Neural progenitor cell (in vitro differentiated cells): Measurements from ENCODE around the gene IL37. TPM values are rescaled to one million over a fixed set of nuclear protein-coding genes. Genes with fewer than 3 reads are reported as not detected.

Source experiments
- DNase-seq: peaks from one replicate; pipeline ENCODE4 v3.0.0-alpha.2; 2016; ENCODE audit warnings: low spot score
- H2AFZ ChIP-seq: fragments of 200-600 bp; sonication (generic); replicated peaks from 2 replicates; pipeline ENCODE4 v1.6.1; 2016; ENCODE audit warnings: antibody characterized with exemption
- H3F3A ChIP-seq: fragments of 200-600 bp; sonication (generic); 2 replicates; pipeline ENCODE4 v1.6.1; 2016; ENCODE audit warnings: antibody characterized with exemption, low read depth
- H3K27ac ChIP-seq: fragments of 200-600 bp; sonication (generic); 2 replicates; pipeline ENCODE4 v1.5.1; 2016; ENCODE audit warnings: mild to moderate bottlenecking
- H3K27me3 ChIP-seq: fragments of 200-600 bp; sonication (generic); 2 replicates; pipeline ENCODE4 v1.6.1; 2016; ENCODE audit warnings: mild to moderate bottlenecking, moderate library complexity
- H3K36me3 ChIP-seq: fragments of 200-600 bp; sonication (generic); 2 replicates; pipeline ENCODE4 v1.5.1; 2016
- H3K4me1 ChIP-seq: fragments of 200-600 bp; sonication (generic); 2 replicates; pipeline ENCODE4 v1.6.1; 2016; ENCODE audit warnings: mixed run types
- H3K4me2 ChIP-seq: fragments of 200-600 bp; sonication (generic); 2 replicates; pipeline ENCODE4 v1.6.1; 2016
- H3K4me3 ChIP-seq: fragments of 200-600 bp; sonication (generic); 2 replicates; pipeline ENCODE4 v1.5.1; 2016
- H3K79me2 ChIP-seq: fragments of 200-600 bp; sonication (generic); 2 replicates; pipeline ENCODE4 v1.6.1; 2016; ENCODE audit warnings: low read depth
- H3K9ac ChIP-seq: fragments of 200-600 bp; sonication (generic); 2 replicates; pipeline ENCODE4 v1.6.1; 2016
- H3K9me3 ChIP-seq: fragments of 200-600 bp; sonication (generic); 2 replicates; pipeline ENCODE4 v1.5.1; 2016; ENCODE audit warnings: low read depth
- H4K20me1 ChIP-seq: fragments of 200-600 bp; sonication (generic); 2 replicates; pipeline ENCODE4 v1.6.1; 2016; ENCODE audit warnings: low read depth
- H3K27ac Mint-ChIP-seq: 3 replicates; pipeline ENCODE4 v1.8.0; 2021; ENCODE audit warnings: mixed read lengths
- H3K27me3 Mint-ChIP-seq: 2 replicates; pipeline ENCODE4 v1.8.0; 2022; ENCODE audit warnings: low read depth, mild to moderate bottlenecking, inconsistent platforms, moderate library complexity, mixed read lengths; ENCODE audit not compliant: insufficient read depth
- H3K36me3 Mint-ChIP-seq: 3 replicates; pipeline ENCODE4 v1.8.0; 2021; ENCODE audit warnings: mixed read lengths
- H3K4me1 Mint-ChIP-seq: 3 replicates; pipeline ENCODE4 v1.8.0; 2021; ENCODE audit warnings: mixed read lengths
- H3K4me3 Mint-ChIP-seq: 3 replicates; pipeline ENCODE4 v1.8.0; 2021; ENCODE audit warnings: mild to moderate bottlenecking, moderate library complexity, mixed read lengths
- H3K9me3 Mint-ChIP-seq: 3 replicates; pipeline ENCODE4 v1.8.0; 2020; ENCODE audit warnings: mixed read lengths
- CTCF ChIP-seq: fragments of 200-600 bp; sonication (generic); IDR thresholded peaks from 2 replicates; pipeline ENCODE4 v1.5.1; 2017; ENCODE audit warnings: antibody characterized with exemption, mild to moderate bottlenecking
- EZH2 ChIP-seq: fragments of 200-600 bp; sonication (generic); IDR thresholded peaks from 2 replicates; pipeline ENCODE4 v1.6.1; 2017; ENCODE audit warnings: antibody characterized with exemption, mild to moderate bottlenecking, moderate library complexity
- EZH2phosphoT487 ChIP-seq: fragments of 200-600 bp; sonication (generic); IDR thresholded peaks from 2 replicates; pipeline ENCODE4 v1.6.1; 2017; ENCODE audit warnings: antibody characterized with exemption
- total RNA-seq: library from RNA; depleted of rRNA; stranded (reverse); fragments of >200 nt; gene quantifications from 2 replicates; pipeline ENCODE4 v1.2.3, GENCODE V29; 2015; ENCODE audit warnings: low replicate concordance

Gene IL37
- total RNA-seq, 1 donor from 2014 or later, result not detected

GRCh38 chr2:112942654-112943002 lies 31.7 kb downstream of the IL37 start:
- H3K9me3 Mint-ChIP-seq, result peaks cover 8% of the 10 kb centered on the region
- no peak overlapping the region for H3K27ac Mint-ChIP-seq
- Histone ChIP-seq H3F3A (no peaks in the 10 kb centered on the region), H3K36me3 (no peaks in the 10 kb centered on the region), H3K9me3 (no peaks in the 10 kb centered on the region), H3K79me2 (no peaks in the 10 kb centered on the region), H3K4me2 (no peak overlapping the region), H4K20me1 (no peaks in the 10 kb centered on the region), H3K4me1 (no peaks in the 10 kb centered on the region), H3K27me3 (peaks cover 5% of the 10 kb centered on the region), H3K4me3 (no peak overlapping the region), H3K9ac (no peak overlapping the region), H3K27ac (no peak overlapping the region), H2AFZ (no peak overlapping the region)
- peaks cover 1% of the 10 kb centered on the region for H3K27me3 Mint-ChIP-seq
- H3K4me1 Mint-ChIP-seq, result no peaks in the 10 kb centered on the region
- no peak for TF ChIP-seq EZH2
- TF ChIP-seq EZH2phosphoT487, result no peak
- TF ChIP-seq CTCF, result no peak
- no peak overlapping the region for H3K4me3 Mint-ChIP-seq
- no peak for DNase-seq
- no peaks in the 10 kb centered on the region for H3K36me3 Mint-ChIP-seq

- no peaks in the 10 kb centered on the region for H3K36me3 ChIP-seq
- TF ChIP-seq EZH2, result no peak
- TF ChIP-seq CTCF, result no peak
- TF ChIP-seq EZH2phosphoT487, result no peak
These were observed 34.0 kb downstream of the IL37 start for GRCh38 chr2:112944971-112945370.

GRCh38 chr2:112946086-112946485 lies 35.1 kb downstream of the IL37 start:
- Histone ChIP-seq H3K27ac (no peak overlapping the region), H3K9me3 (no peaks in the 10 kb centered on the region), H3K27me3 (peaks cover 26% of the 10 kb centered on the region), H3K9ac (no peak overlapping the region), H2AFZ (no peak overlapping the region), H3K4me1 (no peaks in the 10 kb centered on the region), H3K36me3 (no peaks in the 10 kb centered on the region), H3K79me2 (no peaks in the 10 kb centered on the region), H3K4me2 (no peak overlapping the region), H3K4me3 (no peak overlapping the region), H4K20me1 (no peaks in the 10 kb centered on the region), H3F3A (no peaks in the 10 kb centered on the region)
- H3K9me3 Mint-ChIP-seq, result peaks cover 8% of the 10 kb centered on the region
- H3K27ac Mint-ChIP-seq, result no peak overlapping the region
- no peaks in the 10 kb centered on the region for H3K27me3 Mint-ChIP-seq
- H3K4me3 Mint-ChIP-seq, result no peak overlapping the region
- H3K36me3 Mint-ChIP-seq, result no peaks in the 10 kb centered on the region
- DNase-seq, result no peak
- no peak for TF ChIP-seq EZH2phosphoT487
- no peak for TF ChIP-seq EZH2
- no peak for TF ChIP-seq CTCF
- H3K4me1 Mint-ChIP-seq, result no peaks in the 10 kb centered on the region

More at GRCh38 chr2:112944971-112945370, 34.0 kb downstream of the IL37 start:
- H3F3A ChIP-seq, result no peaks in the 10 kb centered on the region
- H3K27ac ChIP-seq, result no peak overlapping the region
- Mint-ChIP-seq H3K4me3 (no peak overlapping the region), H3K4me1 (no peaks in the 10 kb centered on the region), H3K27ac (no peak overlapping the region), H3K27me3 (no peaks in the 10 kb centered on the region), H3K9me3 (peaks cover 8% of the 10 kb centered on the region), H3K36me3 (no peaks in the 10 kb centered on the region)
- no peaks in the 10 kb centered on the region for H3K9me3 ChIP-seq
- peaks cover 18% of the 10 kb centered on the region for H3K27me3 ChIP-seq
- H2AFZ ChIP-seq, result no peak overlapping the region
- H4K20me1 ChIP-seq, result no peaks in the 10 kb centered on the region
- no peaks in the 10 kb centered on the region for H3K4me1 ChIP-seq
- H3K79me2 ChIP-seq, result no peaks in the 10 kb centered on the region
- H3K4me2 ChIP-seq, result no peak overlapping the region
- H3K9ac ChIP-seq, result no peak overlapping the region
- H3K4me3 ChIP-seq, result no peak overlapping the region
- no peak for DNase-seq

- Histone ChIP-seq H3K27ac (no peak overlapping the region), H3K79me2 (no peaks in the 10 kb centered on the region), H3K36me3 (no peaks in the 10 kb centered on the region), H3K4me1 (no peaks in the 10 kb centered on the region), H3K4me2 (no peak overlapping the region), H3K9ac (no peak overlapping the region), H3K4me3 (no peak overlapping the region), H4K20me1 (no peaks in the 10 kb centered on the region), H2AFZ (no peak overlapping the region), H3K9me3 (no peaks in the 10 kb centered on the region), H3K27me3 (peaks cover 25% of the 10 kb centered on the region), H3F3A (no peaks in the 10 kb centered on the region)
- Mint-ChIP-seq H3K36me3 (no peaks in the 10 kb centered on the region), H3K27me3 (peaks cover 2% of the 10 kb centered on the region), H3K4me1 (no peaks in the 10 kb centered on the region), H3K9me3 (peaks cover 8% of the 10 kb centered on the region), H3K27ac (no peak overlapping the region), H3K4me3 (no peak overlapping the region)
- TF ChIP-seq CTCF (no peak), EZH2 (no peak), EZH2phosphoT487 (no peak)
- DNase-seq, result no peak
These were observed 36.4 kb downstream of the IL37 start for GRCh38 chr2:112947374-112947773.
